ENCODE measurements around the gene KAZN.

Gene KAZN

DNA sequence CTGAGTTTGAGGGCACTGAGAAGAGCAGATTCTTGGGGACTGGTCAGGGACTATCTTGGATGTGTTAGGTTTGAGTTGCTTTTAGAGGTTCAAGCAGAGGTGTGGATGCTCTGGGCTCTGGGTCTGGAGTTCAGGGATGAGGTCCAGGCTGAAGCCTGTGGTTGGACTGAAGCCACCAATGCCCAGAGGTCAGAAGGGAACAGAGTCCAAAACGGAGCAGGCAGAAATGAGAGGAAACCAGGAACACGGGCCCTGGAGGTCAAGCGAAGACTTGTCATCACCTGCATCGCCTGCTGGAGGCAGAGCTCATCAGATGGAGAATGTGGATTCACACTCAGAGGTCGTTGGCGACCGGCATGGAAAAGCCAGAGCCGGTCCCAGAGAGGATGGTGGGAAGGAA, 425.5 kb downstream of the KAZN start:
- ATAC-seq = no peak
- TF ChIP-seq ZC3H10 (CRISPR knock-in tag; IDR thresholded peaks at IDR 0.05) (no peak), ZFP3 (CRISPR knock-in tag; IDR thresholded peaks at IDR 0.05) (no peak), ZFP30 (CRISPR knock-in tag; IDR thresholded peaks at IDR 0.05) (no peak), CSDC2 (CRISPR knock-in tag; IDR thresholded peaks at IDR 0.05) (no peak), RARB (CRISPR knock-in tag; IDR thresholded peaks at IDR 0.05) (no peak), ISL1 (CRISPR knock-in tag; IDR thresholded peaks at IDR 0.05) (no peak), GLIS3 (CRISPR knock-in tag; IDR thresholded peaks at IDR 0.05) (no peak), SNAI2 (CRISPR knock-in tag; IDR thresholded peaks at IDR 0.05) (no peak)
- TF ChIP-seq, protein P1, sequence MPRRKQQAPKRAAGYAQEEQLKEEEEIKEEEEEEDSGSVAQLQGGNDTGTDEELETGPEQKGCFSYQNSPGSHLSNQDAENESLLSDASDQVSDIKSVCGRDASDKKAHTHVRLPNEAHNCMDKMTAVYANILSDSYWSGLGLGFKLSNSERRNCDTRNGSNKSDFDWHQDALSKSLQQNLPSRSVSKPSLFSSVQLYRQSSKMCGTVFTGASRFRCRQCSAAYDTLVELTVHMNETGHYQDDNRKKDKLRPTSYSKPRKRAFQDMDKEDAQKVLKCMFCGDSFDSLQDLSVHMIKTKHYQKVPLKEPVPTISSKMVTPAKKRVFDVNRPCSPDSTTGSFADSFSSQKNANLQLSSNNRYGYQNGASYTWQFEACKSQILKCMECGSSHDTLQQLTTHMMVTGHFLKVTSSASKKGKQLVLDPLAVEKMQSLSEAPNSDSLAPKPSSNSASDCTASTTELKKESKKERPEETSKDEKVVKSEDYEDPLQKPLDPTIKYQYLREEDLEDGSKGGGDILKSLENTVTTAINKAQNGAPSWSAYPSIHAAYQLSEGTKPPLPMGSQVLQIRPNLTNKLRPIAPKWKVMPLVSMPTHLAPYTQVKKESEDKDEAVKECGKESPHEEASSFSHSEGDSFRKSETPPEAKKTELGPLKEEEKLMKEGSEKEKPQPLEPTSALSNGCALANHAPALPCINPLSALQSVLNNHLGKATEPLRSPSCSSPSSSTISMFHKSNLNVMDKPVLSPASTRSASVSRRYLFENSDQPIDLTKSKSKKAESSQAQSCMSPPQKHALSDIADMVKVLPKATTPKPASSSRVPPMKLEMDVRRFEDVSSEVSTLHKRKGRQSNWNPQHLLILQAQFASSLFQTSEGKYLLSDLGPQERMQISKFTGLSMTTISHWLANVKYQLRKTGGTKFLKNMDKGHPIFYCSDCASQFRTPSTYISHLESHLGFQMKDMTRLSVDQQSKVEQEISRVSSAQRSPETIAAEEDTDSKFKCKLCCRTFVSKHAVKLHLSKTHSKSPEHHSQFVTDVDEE (CRISPR knock-in tag; IDR thresholded peaks at IDR 0.05) = no peak
- TF ChIP-seq, protein P2, sequence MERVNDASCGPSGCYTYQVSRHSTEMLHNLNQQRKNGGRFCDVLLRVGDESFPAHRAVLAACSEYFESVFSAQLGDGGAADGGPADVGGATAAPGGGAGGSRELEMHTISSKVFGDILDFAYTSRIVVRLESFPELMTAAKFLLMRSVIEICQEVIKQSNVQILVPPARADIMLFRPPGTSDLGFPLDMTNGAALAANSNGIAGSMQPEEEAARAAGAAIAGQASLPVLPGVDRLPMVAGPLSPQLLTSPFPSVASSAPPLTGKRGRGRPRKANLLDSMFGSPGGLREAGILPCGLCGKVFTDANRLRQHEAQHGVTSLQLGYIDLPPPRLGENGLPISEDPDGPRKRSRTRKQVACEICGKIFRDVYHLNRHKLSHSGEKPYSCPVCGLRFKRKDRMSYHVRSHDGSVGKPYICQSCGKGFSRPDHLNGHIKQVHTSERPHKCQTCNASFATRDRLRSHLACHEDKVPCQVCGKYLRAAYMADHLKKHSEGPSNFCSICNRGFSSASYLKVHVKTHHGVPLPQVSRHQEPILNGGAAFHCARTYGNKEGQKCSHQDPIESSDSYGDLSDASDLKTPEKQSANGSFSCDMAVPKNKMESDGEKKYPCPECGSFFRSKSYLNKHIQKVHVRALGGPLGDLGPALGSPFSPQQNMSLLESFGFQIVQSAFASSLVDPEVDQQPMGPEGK (CRISPR knock-in tag; IDR thresholded peaks at IDR 0.05; ENCODE audit: borderline replicate concordance) = no peak
- TF ChIP-seq, protein P3, sequence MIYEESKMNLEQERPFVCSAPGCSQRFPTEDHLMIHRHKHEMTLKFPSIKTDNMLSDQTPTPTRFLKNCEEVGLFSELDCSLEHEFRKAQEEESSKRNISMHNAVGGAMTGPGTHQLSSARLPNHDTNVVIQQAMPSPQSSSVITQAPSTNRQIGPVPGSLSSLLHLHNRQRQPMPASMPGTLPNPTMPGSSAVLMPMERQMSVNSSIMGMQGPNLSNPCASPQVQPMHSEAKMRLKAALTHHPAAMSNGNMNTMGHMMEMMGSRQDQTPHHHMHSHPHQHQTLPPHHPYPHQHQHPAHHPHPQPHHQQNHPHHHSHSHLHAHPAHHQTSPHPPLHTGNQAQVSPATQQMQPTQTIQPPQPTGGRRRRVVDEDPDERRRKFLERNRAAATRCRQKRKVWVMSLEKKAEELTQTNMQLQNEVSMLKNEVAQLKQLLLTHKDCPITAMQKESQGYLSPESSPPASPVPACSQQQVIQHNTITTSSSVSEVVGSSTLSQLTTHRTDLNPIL (CRISPR knock-in tag; IDR thresholded peaks at IDR 0.05; ENCODE audit: low read depth) = no peak

DNA sequence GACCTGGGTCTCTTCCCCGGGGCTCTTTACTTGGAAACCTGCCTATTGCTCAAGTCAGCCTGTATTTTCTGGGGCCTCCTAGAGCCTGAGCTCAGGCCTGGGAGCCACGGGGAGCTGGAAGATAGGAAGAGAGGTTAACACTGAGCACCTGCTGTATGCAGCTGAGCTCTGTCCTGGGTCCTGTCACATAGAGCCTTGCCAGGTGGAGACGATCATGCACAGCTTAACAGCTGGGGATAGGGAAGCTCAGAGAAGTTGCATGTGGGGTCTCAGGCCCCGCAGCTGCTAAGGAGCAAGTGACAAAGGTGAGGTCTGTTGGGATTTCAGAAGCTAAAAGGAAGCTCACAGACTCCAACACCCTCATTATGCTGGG, 427.6 kb downstream of the KAZN start:
- TF ChIP-seq ZNF70 (CRISPR knock-in tag; IDR thresholded peaks at IDR 0.05) (no peak), ZNF565 (CRISPR knock-in tag; conservative IDR thresholded peaks at IDR 0.05; ENCODE audit: low read depth) (no peak), CSDC2 (CRISPR knock-in tag; IDR thresholded peaks at IDR 0.05) (no peak), ESRRG (CRISPR knock-in tag; IDR thresholded peaks at IDR 0.05) (no peak), OSR1 (CRISPR knock-in tag; IDR thresholded peaks at IDR 0.05) (no peak), TOX (CRISPR knock-in tag; IDR thresholded peaks at IDR 0.05; ENCODE audit: borderline replicate concordance) (no peak), ZC3H10 (CRISPR knock-in tag; IDR thresholded peaks at IDR 0.05) (no peak), ZFP30 (CRISPR knock-in tag; IDR thresholded peaks at IDR 0.05) (no peak), SNAI2 (CRISPR knock-in tag; IDR thresholded peaks at IDR 0.05) (no peak), ZNF8 (CRISPR knock-in tag; IDR thresholded peaks at IDR 0.05) (no peak), PPARA (CRISPR knock-in tag; IDR thresholded peaks at IDR 0.05; ENCODE audit: borderline replicate concordance) (no peak), BACH2 (CRISPR knock-in tag; IDR thresholded peaks at IDR 0.05; ENCODE audit: borderline replicate concordance) (no peak), CSRNP3 (CRISPR knock-in tag; IDR thresholded peaks at IDR 0.05) (no peak), ZFP3 (CRISPR knock-in tag; IDR thresholded peaks at IDR 0.05) (no peak)
- TF ChIP-seq, protein P1 (CRISPR knock-in tag; IDR thresholded peaks at IDR 0.05) = no peak
- TF ChIP-seq, protein P3 (CRISPR knock-in tag; IDR thresholded peaks at IDR 0.05; ENCODE audit: low read depth) = no peak
- TF ChIP-seq, protein P2 (CRISPR knock-in tag; IDR thresholded peaks at IDR 0.05; ENCODE audit: borderline replicate concordance) = no peak
- ATAC-seq = no peak
